Measurements from ENCODE around the gene CABP1. TPM values are rescaled to one million over a fixed set of nuclear protein-coding genes. Genes with fewer than 3 reads are reported as not detected.
A peak's percentile ranks its signal among the peaks of the same experiment; 100 is the strongest.

The CABP1 gene
- total RNA-seq, 4 donors from 2014 or later, result 2.1 to 14.7 (median 6.6) TPM

DNA sequence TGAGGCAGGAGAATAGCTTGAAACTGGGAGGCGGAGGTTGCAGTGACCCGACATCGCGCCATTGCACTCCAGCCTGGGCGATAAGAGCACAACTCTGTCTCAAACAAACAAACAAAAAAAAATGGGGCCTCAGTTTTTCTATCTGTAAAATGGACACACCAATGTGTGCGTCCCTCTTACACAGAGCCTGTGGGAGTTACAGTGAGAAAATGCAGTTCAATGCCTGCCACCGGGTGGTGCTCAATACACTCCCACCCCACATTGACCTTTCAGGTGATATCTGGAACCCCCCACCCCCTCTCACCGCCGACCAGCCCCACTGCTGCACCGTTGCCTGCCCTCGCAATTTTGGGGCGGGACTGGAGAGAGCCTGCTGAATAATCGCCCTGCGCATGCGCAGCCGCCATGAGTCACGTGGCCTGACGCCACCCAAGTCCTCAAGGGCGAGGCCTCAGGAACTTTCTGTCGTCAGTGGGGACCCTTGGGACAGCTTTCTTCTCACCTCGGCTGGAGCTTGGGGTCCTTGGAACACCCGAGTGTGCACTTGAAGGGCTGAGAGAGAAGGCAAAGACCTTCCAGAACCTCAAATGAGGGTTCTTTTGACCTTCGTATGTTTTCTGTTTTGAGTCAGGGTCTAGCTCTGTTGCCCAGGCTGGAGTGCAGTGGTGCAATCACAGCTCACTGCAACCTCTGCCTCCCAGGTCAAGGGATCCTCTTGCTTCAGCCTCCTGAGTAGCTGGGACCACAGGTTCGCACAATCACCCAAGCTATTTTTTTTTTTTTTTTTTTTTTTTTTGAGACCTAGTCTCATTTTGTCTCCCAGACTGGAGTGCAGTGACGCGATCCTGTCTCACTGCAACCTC, 14.6 kb upstream of the CABP1 start:
- no peak for TF ChIP-seq CTCF (IDR thresholded peaks at IDR 0.05)
- no peak for ATAC-seq (ENCODE audit: low FRiP score)
- DNase-seq (ENCODE audit: low spot score), result no peak

DNA sequence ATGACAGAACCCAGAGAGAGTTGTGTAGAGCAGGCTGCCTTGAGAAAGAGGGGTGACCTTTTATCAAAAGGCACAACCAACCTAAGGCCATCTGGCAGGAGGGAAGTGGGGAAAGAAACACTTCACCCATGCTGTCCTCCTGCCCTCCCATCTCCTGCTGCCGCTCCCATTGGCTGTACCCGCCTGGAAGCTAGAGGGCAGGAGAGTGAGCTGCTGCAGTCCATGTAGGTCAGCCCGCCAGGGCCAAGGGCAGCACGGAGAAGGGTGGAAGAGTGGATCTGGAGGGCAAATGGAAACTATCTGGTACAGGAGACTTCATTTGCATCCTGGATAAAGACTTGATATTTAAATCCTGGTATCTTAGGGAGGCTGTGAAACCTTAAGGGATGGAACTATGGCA, 11.5 kb upstream of the CABP1 start:
- DNase-seq (ENCODE audit: low spot score) (no peak), ATAC-seq (ENCODE audit: low FRiP score) (no peak)
- TF ChIP-seq CTCF (IDR thresholded peaks at IDR 0.05), result no peak

GRCh38 chr12:120630104-120630892, 10.1 kb upstream of the CABP1 start:
- no peak for ATAC-seq (ENCODE audit: low FRiP score)
- TF ChIP-seq CTCF (IDR thresholded peaks at IDR 0.05), result no peak
- DNase-seq (ENCODE audit: low spot score), result no peak

- DNase-seq (ENCODE audit: low spot score) (no peak), ATAC-seq (ENCODE audit: low FRiP score) (no peak)
- no peak for TF ChIP-seq CTCF (IDR thresholded peaks at IDR 0.05)
Observed at GRCh38 chr12:120631097-120631496, 9.3 kb upstream of the CABP1 start.

- no peak for TF ChIP-seq CTCF (IDR thresholded peaks at IDR 0.05)
- peak; percentile 55 for ATAC-seq (ENCODE audit: low FRiP score)
- no peak for DNase-seq (ENCODE audit: low spot score)
Observed at GRCh38 chr12:120640861-120641833, 721 bp downstream of the CABP1 start.

GRCh38 chr12:120642121-120642520, 1.7 kb downstream of the CABP1 start:
- DNase-seq (ENCODE audit: low spot score) (no peak), ATAC-seq (ENCODE audit: low FRiP score) (no peak)
- no peak for TF ChIP-seq CTCF (IDR thresholded peaks at IDR 0.05)

All from omental fat pad (tissue), 4 donors.